HG03097 (cell line): ENCODE results near the gene ANKFY1.
"Not testable (repeated sequence)": the region's sequence is repeated elsewhere in the genome, so short reads cannot be mapped to it uniquely, and the experiment has no call there.

Experiments
- ATAC-seq: cut with Tn5 transposase; IDR thresholded peaks from one replicate; pipeline ENCODE4 v1.9.1; 2021; ENCODE audit not compliant: unreplicated experiment, low FRiP score

The ANKFY1 gene

DNA sequence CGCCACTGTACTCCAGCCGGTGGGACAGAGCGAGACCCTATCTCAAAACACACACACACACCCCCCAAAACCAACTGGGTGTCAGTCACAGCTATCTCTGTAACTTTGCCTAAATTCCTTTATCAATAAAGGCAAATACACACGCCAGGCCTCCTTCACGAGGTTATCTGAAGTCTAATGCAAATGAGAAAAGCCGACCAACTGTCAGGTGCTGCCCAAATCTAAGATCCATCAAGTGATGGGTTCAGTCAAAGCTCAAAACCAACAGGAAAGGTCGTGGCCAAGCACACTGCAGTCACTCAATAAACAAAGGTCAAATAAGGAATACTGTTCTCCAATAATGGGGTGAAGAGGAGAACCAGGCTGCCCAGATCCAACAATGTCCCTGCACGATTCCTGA is 1.1 kb downstream of the ANKFY1 start:
- no peak for ATAC-seq

DNA sequence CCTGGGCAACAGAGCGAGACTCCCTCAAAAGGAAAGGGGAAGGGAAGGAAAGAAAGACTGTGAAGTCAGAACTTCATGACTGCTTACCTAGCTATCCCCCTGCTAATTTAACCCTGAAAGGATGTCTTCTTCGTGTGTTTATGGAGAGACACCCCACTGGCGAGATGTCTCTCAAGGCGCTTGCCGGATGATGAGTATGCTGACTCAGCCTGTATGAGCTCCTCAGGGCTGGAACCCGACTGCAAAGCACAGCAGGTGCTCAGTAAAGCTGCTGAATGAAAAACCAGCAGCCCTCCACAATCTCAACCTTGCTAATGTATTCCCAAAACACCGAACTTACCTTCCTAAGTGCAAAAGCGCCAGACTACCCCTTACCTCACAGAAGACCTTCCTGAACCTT is 2.3 kb downstream of the ANKFY1 start:
- no peak for ATAC-seq

DNA sequence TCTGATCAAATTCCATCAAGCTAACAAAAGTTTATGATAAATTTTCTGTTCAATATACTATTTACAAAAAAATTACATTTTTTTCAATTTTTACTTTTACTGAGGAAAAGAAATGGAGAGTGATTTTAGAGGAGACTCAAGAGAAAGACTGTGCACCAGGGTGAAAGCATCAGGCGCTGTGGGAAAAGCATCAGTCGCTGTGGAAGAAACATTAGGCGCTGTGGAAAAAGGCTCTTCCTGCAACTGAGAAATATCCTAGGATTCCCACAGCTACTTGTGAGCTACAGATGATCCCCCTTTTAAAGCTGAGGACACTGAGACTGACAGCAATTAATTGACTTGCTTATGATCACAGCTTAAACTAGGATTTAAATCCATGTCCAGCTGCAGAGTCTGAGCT is 4.9 kb downstream of the ANKFY1 start:
- no peak for ATAC-seq

DNA sequence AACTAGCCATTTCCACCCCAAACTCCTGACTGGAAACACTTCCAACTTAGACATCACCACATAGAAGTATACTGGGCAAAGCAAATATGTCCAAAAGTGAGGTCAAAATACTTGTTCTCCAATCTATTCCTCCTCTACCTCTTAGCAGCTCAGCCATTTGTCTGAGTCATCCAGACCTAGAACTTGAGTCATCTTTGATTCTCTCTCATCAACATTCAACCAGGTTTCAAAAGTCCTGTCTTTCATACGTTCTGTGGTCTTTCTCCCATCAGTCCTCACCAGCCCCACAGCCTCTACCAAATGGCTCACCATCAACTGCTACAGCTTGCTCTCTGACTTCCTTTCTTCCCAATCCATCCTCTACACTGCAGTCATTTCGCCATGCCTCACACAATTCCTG is 6.8 kb downstream of the ANKFY1 start:
- no peak for ATAC-seq

DNA sequence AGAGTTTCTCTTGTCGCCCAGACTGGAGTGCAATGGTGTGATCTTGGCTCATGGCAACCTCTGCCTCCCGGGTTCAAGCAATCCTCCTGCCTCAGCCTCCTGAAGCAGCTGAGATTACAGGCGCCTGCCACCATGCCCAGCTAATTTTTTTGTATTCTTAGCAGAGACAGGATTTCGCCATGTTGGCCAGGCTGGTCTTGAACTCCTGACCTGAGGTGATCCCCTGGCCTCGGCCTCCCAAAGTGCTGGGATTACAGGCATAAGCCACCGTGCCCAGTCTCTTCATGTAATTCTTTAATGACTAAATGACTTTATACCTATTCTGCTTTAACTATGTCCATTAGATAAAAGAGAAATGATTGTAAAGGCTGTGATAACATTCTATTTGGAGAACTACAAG is 8.5 kb downstream of the ANKFY1 start:
- ATAC-seq: not testable (repeated sequence)

DNA sequence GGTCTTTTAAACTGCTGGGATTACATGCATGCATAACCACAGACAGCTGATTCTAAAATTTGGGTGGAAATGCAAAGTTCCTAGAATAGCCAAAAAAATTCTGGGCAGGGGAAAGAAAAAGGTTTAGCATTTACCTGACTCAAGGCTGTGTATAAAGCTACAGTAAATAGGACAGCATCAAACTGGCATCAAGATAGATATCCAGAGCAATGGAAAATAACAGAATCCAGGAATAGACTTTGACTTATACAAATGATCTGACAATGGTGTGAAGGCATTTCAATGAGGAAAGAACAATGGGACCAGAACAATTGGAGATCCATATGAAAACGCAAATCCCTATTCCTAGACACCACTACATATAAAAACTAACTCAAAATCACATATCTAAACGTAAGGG is 12.9 kb downstream of the ANKFY1 start:
- no peak for ATAC-seq

DNA sequence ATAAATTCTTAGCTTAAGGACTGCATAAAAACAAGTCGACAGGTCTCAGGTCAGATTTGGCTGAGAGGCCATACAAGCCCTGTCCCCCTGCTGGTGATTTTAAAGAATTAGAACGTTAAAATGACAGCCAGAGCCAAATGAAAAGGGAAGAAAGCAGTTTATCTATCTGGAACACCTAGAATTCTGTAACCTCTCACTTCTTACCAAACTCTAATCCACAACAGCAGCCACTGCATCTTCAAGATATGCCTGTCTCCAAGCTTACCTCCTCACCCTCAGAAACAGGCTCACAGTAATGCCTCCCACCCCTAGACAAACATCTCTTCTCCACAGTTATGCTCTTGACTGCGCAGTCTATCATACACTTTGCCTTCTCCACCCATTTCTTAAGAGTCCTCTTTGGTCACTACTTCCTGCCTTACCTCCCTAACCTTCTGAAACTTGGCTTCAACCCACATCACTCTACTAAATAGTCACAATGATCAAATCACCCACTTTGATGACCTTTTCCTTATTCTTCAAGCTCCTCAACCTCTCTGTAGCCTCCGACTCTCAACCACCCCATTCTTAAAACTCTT is 14.2 kb downstream of the ANKFY1 start:
- no peak for ATAC-seq

DNA sequence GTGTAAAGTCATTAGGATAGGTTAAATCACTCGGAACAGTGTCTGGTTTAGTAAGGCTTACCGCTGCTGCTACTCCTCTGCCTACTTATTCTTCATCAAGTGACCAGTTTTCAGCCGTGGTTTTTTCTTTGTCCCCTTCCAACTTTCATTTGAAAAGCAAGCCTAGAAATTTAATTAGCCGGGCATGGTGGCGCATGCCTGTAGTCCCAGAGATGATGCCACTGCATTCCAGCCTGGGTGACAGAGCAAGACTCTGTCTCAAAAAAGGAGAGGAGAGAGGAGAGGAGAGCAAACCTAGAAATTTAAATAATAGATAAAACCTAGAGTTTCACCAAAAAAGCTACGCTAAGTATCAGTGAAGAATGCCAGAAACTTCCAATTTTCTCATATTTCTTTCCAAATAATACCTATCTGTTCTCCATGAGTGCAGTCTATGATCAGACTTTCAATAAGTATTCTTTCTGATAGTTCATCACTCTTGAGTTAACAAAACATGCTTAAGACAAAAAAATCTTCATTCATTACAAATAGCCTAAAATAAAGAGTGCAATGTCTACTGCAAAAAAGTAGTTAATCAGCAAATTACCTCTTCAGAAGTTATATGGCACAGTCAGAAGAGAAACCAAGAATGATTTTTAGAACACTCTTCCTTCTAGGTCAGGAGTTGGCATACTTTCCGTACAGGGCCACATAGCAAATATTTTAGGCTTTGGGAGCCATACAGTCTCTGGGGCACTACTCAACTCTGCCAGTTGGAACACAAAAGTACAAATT is 15.1 kb downstream of the ANKFY1 start:
- ATAC-seq: no peak

DNA sequence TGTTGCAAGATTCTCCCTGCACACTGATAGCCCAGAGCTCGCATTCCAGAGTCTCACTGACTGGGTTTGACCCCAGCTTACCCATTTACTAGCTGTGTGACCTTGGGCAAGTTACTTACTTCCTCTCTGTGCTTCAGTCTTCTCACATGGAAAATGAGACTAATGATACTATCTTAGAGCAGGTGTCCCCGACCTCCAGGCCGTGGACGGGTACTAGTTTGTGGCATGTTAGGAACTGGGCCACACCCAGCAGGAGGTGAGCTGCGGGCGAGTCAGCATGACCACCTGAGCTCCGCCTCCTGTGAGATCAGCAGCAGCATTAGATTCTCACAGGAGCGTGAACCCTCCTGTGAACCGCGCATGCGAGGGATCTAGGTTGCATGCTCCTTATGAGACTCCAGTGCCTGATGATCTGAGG is 15.8 kb downstream of the ANKFY1 start:
- ATAC-seq: no peak

DNA sequence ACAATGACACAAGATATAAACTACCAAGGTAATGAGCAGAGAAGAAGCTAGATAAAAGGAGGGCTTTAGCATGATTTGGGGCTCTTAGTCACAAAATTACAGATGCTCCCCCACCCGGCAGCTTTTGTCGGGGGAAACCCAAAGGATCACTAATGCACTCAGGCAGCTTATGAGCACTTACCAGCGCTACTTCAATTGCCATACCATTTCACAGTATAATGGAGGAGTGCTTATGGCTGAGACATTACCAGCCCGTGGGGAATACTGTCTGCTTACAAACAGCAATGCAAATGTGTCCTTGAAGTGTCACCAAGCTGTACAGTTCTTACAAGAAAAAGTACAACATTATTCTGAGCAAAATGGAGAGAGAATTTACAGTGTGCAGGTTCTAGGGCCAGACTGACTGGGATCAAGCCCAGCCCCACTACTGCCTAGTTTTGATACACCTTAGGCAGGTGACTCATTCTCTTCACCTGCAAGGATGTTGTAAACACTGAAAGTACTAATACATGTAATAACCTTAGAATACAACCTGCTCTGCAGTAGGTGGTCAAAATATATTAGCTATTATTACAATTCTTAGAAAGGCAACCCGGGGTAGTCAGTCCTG is 16.3 kb downstream of the ANKFY1 start:
- no peak for ATAC-seq

DNA sequence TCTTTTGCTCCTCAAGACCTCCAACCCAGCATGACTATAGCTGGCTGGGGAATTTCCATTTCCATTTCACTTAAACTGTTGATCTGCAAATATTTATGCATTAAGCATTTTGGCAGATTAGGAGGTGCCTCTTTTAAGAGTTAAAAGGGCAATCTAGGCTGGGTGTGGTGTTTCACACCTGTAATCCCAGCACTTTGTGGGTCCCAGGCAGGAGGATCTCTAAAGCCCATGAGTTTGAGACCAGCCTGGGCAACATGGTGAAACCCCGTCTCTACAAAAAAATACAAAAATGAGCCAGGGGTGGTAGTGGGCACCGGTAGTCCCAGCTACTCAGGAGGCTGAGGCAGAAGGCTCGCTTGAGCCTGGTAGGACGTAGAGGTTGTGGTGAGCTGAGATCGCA is 17.1 kb downstream of the ANKFY1 start:
- no peak for ATAC-seq

DNA sequence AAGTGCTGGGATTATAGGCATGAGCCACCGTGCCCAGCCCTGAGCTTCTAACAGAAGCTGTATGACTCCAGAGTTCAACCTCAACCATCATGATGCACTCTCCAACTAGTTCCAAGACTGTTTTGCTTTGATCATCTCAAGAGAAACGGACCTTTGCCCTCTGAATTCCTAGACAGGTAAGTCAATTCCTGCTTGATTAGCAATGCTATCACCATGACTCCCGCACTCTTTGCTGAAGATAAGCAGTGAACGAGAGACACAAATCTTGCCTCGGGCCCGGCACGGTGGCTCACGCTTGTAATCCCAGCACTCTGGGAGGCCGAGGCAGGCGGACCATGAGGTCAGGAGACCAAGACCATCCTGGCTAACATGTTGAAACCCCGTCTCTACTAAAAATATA is 22.2 kb downstream of the ANKFY1 start:
- ATAC-seq: no peak

DNA sequence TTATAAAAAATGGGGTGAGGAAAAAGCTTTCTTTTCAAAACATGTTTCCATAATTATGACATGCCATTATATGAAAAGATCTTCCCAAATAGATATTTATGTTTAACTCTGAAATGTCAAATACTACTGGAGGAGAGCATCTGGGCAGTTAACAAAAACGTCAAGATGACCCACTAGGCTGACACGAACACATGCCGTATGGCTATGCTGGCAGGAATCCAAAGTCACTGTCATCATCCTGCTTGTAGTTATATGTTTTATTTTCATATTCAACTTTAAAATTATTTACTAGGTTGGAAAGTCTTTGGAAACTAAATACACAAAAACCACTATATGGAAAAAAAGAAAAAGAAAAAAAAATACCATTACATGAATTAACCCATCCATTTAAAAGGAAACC is 27.3 kb downstream of the ANKFY1 start:
- no peak for ATAC-seq

DNA sequence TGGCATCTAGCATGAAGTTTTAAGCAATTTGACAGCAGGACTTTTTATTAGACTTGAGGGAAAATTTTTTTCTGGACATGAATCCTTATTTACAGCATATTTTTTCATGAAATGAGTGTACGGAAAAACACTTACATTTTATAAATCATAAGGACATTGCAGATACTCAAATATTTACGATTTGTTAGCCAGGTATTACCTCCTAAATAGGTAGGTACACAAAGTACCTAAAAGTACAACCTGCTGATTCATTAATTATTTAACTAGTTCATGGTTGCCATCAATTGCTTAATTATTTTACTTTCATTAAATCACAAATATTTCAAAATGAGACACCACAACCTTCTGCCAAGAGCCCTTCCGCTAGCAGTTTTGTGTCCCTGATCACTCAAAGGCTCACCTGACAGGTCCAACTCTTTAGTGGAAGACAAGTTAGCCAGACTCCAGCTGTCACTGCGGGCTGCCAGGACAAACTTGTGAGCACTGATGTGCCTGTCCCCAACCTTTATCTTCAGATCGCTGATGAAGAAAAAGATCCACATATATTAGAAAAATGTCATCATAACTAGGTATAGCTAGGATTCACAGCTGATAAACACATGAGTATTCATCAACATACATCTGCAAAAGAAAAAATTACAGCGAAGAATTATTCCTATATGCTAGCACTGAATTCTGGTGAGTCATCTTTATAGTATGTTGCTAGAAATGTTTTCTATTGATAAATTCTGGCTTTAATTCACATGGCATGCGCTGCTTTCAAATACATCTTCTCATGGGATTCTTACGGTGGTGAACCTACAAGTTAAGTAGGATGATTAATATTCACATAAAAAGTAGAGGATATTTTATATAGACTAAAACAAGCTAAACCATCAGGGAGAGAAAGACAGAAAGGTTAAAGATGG is 28.2 kb downstream of the ANKFY1 start:
- ATAC-seq: no peak

DNA sequence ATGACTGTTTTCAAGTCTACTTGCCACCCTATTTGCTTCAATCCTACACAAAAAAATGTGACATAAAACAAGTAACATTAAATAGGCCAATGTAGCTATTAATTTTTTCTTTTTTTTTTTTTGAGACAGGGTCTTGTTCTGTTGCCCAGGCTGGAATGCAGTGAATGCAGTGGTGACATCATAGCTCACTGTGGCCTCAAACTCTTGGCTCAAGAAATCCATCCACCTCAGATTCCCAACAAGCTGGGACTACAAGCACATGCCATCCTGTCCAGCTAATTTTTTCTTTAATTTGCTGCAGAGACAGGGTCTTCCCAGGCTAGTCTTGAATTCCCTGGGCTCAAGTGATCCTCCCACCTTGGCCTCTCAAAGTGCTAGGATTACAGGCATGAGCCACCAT is 29.4 kb downstream of the ANKFY1 start:
- ATAC-seq: no peak

DNA sequence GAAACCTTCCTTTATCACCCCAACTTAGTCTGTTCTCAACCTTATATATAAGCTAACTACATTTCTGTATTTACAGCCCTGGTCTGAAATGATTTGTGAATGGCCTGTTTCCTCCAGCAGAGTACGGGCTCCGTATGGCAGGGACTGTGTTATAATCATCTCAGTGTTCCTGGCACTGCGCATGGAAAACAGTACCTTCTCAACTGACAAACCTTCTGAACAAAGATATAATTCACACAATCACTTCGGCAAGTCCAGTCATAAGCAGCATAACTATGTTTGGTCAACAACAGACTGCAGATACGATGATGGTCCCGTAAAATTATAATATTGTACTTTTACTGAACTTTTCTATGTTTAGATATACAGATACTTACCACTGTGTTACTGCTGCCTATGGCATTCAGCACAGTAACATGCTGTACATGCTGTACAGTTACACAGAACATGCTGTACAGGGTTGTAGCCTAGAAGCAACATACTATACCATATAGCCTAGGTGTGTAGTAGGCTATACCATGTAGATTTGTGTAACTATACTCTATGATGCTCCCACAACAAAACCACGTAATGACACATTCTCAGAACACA is 30.0 kb downstream of the ANKFY1 start:
- no peak for ATAC-seq

DNA sequence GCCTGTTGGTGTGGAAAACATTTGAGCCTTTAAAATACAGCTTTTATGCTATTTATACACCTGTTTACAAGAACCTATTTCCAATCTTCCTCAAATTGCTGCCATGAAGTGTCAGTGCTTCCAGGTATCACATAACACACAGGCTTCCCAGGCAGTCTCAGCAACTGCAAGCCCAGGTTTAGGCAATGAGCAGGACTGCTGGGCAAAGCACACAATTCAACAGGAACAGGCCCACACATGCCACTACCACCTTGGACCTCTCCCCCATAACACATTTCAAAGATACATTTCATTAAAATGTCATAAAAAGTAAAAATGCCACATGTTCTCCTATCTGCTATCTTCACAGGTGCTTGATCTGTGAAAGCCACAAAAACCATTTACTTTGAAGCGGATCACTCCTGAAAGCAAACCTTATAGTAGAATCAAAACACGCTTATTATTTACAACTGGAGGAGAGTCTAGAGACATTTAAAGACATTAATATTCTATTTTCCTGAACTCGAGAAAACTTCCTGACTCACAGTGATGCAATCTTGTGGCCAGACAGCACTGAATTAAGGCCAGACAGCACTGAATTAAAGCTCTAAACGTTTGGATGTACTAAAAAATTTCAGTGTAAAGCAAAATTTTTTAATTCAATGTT is 31.5 kb downstream of the ANKFY1 start:
- no peak for ATAC-seq

DNA sequence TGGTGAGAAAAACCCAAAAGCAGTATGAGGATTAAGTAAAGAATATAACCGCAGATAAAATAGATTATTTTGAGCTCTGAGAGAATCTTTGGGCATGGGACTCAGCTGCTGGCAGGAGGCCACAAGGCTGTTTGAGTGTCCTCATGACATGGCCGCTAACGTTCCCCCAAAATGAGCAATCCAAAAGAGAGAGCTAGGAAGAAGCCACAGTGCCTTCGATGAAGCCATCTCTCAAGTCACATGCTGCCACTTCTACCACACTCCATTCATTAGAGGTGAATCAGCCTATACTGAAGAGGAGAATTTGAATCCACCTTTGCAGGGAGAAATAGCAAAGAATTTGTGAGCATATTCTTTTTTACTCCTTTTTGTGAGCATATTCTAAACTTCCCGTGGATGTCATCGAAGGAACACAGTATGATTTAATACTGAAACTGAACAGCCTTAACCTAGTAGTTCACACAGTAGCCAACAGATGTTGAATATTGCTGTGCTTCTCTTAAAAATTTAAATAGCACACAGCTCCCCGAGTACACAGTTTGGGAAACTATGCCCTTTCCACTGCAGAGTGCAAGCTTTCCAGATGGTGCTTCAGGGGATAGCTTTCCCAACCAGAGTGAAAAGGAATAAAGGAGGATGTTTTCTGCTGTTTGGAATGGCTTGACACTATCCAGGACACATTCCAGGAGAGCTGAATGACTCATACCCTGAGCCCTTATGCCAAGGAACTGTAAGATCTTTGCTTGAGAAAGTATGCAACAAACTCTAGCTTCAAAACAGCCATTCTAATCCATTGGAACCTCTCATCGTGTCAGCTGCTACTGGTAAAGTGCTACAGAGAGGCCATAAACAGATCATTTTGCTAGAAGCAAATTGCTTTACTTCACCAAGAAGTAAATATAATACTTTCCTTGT is 33.9 kb downstream of the ANKFY1 start:
- ATAC-seq: no peak
